GM21390 (cell line): ENCODE results near the gene GPR83.
"Not testable (repeated sequence)": the region's sequence is repeated elsewhere in the genome, so short reads cannot be mapped to it uniquely, and the experiment has no call there.

ENCODE experiments used
- ATAC-seq: cut with Tn5 transposase; IDR thresholded peaks from one replicate; pipeline ENCODE4 v1.9.1; 2021; ENCODE audit not compliant: unreplicated experiment

Gene GPR83

GRCh38 chr11:94400839-94401772 is at the start of gene GPR83:
GPR83 (minus strand) TSS chr11:94401419; CDS start chr11:94401247, 172 bp downstream.
- no peak for ATAC-seq

- no peak for ATAC-seq
These were observed 48.8 kb upstream of the GPR83 start for GRCh38 chr11:94450048-94450447.

- ATAC-seq: no peak
These were observed 48.2 kb upstream of the GPR83 start for GRCh38 chr11:94449437-94449836.

GRCh38 chr11:94449029-94449428 is 47.8 kb upstream of the GPR83 start:
- no peak for ATAC-seq

GRCh38 chr11:94447149-94447548 is 45.9 kb upstream of the GPR83 start:
- no peak for ATAC-seq

GRCh38 chr11:94445641-94446040 is 44.4 kb upstream of the GPR83 start:
- no peak for ATAC-seq

GRCh38 chr11:94433049-94433448 is 31.8 kb upstream of the GPR83 start:
- no peak for ATAC-seq

GRCh38 chr11:94424662-94425061 is 23.4 kb upstream of the GPR83 start:
- no peak for ATAC-seq

- ATAC-seq: no peak
These were observed 22.8 kb upstream of the GPR83 start for GRCh38 chr11:94424011-94424410.

- no peak for ATAC-seq
These were observed 22.3 kb upstream of the GPR83 start for GRCh38 chr11:94423507-94423906.

- ATAC-seq: no peak
These were observed 17.0 kb upstream of the GPR83 start for GRCh38 chr11:94418123-94418765.

- ATAC-seq: no peak
These were observed 16.3 kb upstream of the GPR83 start for GRCh38 chr11:94417386-94417987.

GRCh38 chr11:94405062-94405833 is 4.0 kb upstream of the GPR83 start:
- no peak for ATAC-seq

GRCh38 chr11:94402355-94402754 is 1.1 kb upstream of the GPR83 start:
- no peak for ATAC-seq

GRCh38 chr11:94401773-94402265 is 600 bp upstream of the GPR83 start:
- ATAC-seq: no peak

- no peak for ATAC-seq
These were observed 771 bp downstream of the GPR83 start for GRCh38 chr11:94400457-94400838.

- ATAC-seq: no peak
These were observed 1.2 kb downstream of the GPR83 start for GRCh38 chr11:94400050-94400449.

GRCh38 chr11:94398101-94398500 is 3.1 kb downstream of the GPR83 start:
- no peak for ATAC-seq

GRCh38 chr11:94396282-94396681 is 4.9 kb downstream of the GPR83 start:
- no peak for ATAC-seq

GRCh38 chr11:94391937-94392336 is 9.3 kb downstream of the GPR83 start:
- ATAC-seq: not testable (repeated sequence)

GRCh38 chr11:94379613-94380012 is 21.6 kb downstream of the GPR83 start:
- ATAC-seq: no peak
